ENCODE data around the gene PEX3.

DNA sequence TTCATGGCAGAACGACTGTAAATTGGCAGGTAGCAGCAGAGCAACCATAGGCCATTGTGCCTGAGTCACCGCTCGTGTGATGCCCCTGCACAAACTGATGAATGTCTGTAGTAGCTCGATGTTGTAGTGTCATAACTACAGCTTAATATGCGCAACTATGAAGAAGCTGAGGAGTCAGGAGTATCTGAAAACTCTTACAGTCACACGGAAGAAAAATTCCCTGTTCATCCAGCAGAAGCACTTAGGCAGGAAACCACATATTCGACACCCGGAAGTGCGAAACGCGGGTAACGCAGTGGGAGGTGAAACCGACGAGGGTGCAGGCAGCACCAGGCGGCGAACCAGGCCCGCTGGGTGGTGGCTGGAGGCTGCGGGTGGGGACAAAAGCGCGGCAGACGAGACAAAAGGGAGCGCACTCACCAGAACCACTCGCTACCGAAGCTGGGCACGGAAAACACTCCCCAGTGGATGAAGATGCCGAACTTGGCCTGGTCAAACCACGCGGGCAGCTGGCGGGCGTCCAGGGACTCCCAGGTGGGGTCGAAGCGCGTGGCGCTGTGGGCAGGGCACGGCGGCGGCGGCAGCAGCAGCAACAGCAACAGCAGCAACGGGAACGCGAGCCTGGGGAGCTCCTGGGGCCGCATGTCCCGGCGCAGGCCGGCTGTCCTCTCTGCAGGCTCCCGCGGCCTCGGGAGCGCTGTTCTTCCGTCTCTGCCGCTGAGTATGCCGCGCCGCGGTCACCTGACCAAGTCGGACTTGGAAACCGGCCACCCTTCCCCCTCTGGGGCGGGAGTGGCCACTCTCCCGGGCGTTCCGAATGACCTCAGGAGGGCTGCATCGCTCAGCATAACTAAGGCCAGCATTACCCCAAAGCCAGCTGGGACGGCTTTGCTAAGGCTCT lies 60.6 kb downstream of the PEX3 start, which contains the start of gene FUCA2:
- TF ChIP-seq, protein P1, sequence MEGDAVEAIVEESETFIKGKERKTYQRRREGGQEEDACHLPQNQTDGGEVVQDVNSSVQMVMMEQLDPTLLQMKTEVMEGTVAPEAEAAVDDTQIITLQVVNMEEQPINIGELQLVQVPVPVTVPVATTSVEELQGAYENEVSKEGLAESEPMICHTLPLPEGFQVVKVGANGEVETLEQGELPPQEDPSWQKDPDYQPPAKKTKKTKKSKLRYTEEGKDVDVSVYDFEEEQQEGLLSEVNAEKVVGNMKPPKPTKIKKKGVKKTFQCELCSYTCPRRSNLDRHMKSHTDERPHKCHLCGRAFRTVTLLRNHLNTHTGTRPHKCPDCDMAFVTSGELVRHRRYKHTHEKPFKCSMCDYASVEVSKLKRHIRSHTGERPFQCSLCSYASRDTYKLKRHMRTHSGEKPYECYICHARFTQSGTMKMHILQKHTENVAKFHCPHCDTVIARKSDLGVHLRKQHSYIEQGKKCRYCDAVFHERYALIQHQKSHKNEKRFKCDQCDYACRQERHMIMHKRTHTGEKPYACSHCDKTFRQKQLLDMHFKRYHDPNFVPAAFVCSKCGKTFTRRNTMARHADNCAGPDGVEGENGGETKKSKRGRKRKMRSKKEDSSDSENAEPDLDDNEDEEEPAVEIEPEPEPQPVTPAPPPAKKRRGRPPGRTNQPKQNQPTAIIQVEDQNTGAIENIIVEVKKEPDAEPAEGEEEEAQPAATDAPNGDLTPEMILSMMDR (IDR thresholded peaks at IDR 0.05; ENCODE audit: low read depth, low read length), result no peak
- TF ChIP-seq MYC (IDR thresholded peaks at IDR 0.05; ENCODE audit: low read depth, low read length), result peak; percentile 85
